SK-N-SH treated with all-trans-retinoic acid at 6 μM for 48 hours (cell line): ENCODE data around the gene UBE2L6.

ENCODE experiments used
- ATAC-seq: fragments of 200-7000 bp; cut with Tn5 transposase; 3 replicates; pipeline ENCODE4 v1.9.1; 2020; ENCODE audit warnings: mild to moderate bottlenecking, moderate library complexity
- ARNTL ChIP-seq: fragments of 450-650 bp; formaldehyde crosslinking; IDR thresholded peaks from 2 replicates; pipeline ENCODE4 v1.5.0; 2020; ENCODE audit warnings: low read depth, mild to moderate bottlenecking, moderate library complexity, borderline replicate concordance
- BACH2 ChIP-seq: fragments of 250-450 bp; sonication (Bioruptor Pico); IDR thresholded peaks from 2 replicates; pipeline ENCODE4 v1.9.0; 2021; ENCODE audit warnings: mild to moderate bottlenecking, borderline replicate concordance
- CSDC2 ChIP-seq: fragments of 250-450 bp; sonication (Bioruptor Pico); IDR thresholded peaks from 2 replicates; pipeline ENCODE4 v1.5.0; 2020; ENCODE audit warnings: mild to moderate bottlenecking, moderate library complexity
- ESRRG ChIP-seq: fragments of 250-450 bp; sonication (Bioruptor Pico); IDR thresholded peaks from 2 replicates; pipeline ENCODE4 v1.6.1; 2021; ENCODE audit warnings: mild to moderate bottlenecking
- GLIS3 ChIP-seq: fragments of 250-450 bp; sonication (Bioruptor Pico); IDR thresholded peaks from 2 replicates; pipeline ENCODE4 v1.5.0; 2020; ENCODE audit warnings: mild to moderate bottlenecking, moderate library complexity
- ISL1 ChIP-seq: fragments of 250-450 bp; sonication (Bioruptor Pico); IDR thresholded peaks from 2 replicates; pipeline ENCODE4 v2.1.2; 2022; ENCODE audit warnings: mild to moderate bottlenecking, moderate library complexity
- OSR1 ChIP-seq: fragments of 250-450 bp; sonication (Bioruptor Pico); IDR thresholded peaks from 2 replicates; pipeline ENCODE4 v1.8.0; 2022; ENCODE audit warnings: moderate library complexity, mild to moderate bottlenecking, inconsistent platforms
- PATZ1 ChIP-seq: fragments of 250-450 bp; sonication (Bioruptor Pico); IDR thresholded peaks from 2 replicates; pipeline ENCODE4 v1.8.0; 2020; ENCODE audit warnings: mild to moderate bottlenecking, moderate library complexity, borderline replicate concordance
- PPARA ChIP-seq: fragments of 250-450 bp; sonication (Bioruptor Pico); IDR thresholded peaks from 2 replicates; pipeline ENCODE4 v1.5.0; 2020; ENCODE audit warnings: mild to moderate bottlenecking, borderline replicate concordance
- TCF4 ChIP-seq: fragments of 250-450 bp; sonication (Bioruptor Pico); IDR thresholded peaks from 2 replicates; pipeline ENCODE4 v1.8.0; 2021; ENCODE audit warnings: mild to moderate bottlenecking, moderate library complexity, borderline replicate concordance
- TOX ChIP-seq: fragments of 250-450 bp; sonication (Bioruptor Pico); IDR thresholded peaks from 2 replicates; pipeline ENCODE4 v1.8.0; 2021; ENCODE audit warnings: mild to moderate bottlenecking, moderate library complexity, borderline replicate concordance
- ZC3H10 ChIP-seq: fragments of 250-450 bp; sonication (Bioruptor Pico); IDR thresholded peaks from 2 replicates; pipeline ENCODE4 v1.5.1; 2021; ENCODE audit warnings: mild to moderate bottlenecking, moderate library complexity
- ZFP3 ChIP-seq: fragments of 250-450 bp; sonication (Bioruptor Pico); IDR thresholded peaks from 2 replicates; pipeline ENCODE4 v1.5.0; 2020; ENCODE audit warnings: mild to moderate bottlenecking, moderate library complexity
- ZFP30 ChIP-seq: fragments of 450-650 bp; formaldehyde crosslinking; IDR thresholded peaks from 2 replicates; pipeline ENCODE4 v1.5.0; 2022; ENCODE audit warnings: mild to moderate bottlenecking, moderate library complexity
- ZNF565 ChIP-seq: fragments of 450-650 bp; formaldehyde crosslinking; conservative IDR thresholded peaks from 2 replicates; pipeline ENCODE4 v1.5.0; 2020; ENCODE audit warnings: low read depth, mild to moderate bottlenecking, moderate library complexity
- ZNF70 ChIP-seq: fragments of 450-650 bp; formaldehyde crosslinking; IDR thresholded peaks from 2 replicates; pipeline ENCODE4 v1.5.0; 2020; ENCODE audit warnings: mild to moderate bottlenecking, moderate library complexity
- ZNF8 ChIP-seq: fragments of 450-650 bp; formaldehyde crosslinking; IDR thresholded peaks from 2 replicates; pipeline ENCODE4 v1.5.0; 2020; ENCODE audit warnings: mild to moderate bottlenecking, moderate library complexity
- TF ChIP-seq, protein P1 (sequence below): fragments of 250-450 bp; sonication (Bioruptor Pico); IDR thresholded peaks from 2 replicates; pipeline ENCODE4 v1.5.1; 2020; ENCODE audit warnings: low read depth, mild to moderate bottlenecking, moderate library complexity
- TF ChIP-seq, protein P2 (sequence below): fragments of 250-450 bp; sonication (Bioruptor Pico); IDR thresholded peaks from 2 replicates; pipeline ENCODE4 v1.8.0; 2021; ENCODE audit warnings: low read depth, mild to moderate bottlenecking, moderate library complexity, borderline replicate concordance
- TF ChIP-seq, protein P3 (sequence below): fragments of 250-450 bp; sonication (Bioruptor Pico); IDR thresholded peaks from 2 replicates; pipeline ENCODE4 v1.5.1; 2021; ENCODE audit warnings: mild to moderate bottlenecking, moderate library complexity

The UBE2L6 gene

GRCh38 chr11:57586711-57587245 lies 19.3 kb upstream of the UBE2L6 start:
- no peak for ATAC-seq
- TF ChIP-seq ISL1 (CRISPR knock-in tag): no peak
- no peak for TF ChIP-seq BACH2
- no peak for TF ChIP-seq ZNF565 (CRISPR knock-in tag)
- TF ChIP-seq ARNTL: no peak
- no peak for TF ChIP-seq ZNF8 (CRISPR knock-in tag)
- TF ChIP-seq ZNF70 (CRISPR knock-in tag): no peak
- TF ChIP-seq ESRRG (CRISPR knock-in tag): no peak
- TF ChIP-seq ZC3H10 (CRISPR knock-in tag): no peak
- TF ChIP-seq PPARA: no peak
- no peak for TF ChIP-seq PATZ1 (CRISPR knock-in tag)

- no peak for ATAC-seq
- no peak for TF ChIP-seq ISL1 (CRISPR knock-in tag)
- no peak for TF ChIP-seq PATZ1 (CRISPR knock-in tag)
- no peak for TF ChIP-seq CSDC2 (CRISPR knock-in tag)
- TF ChIP-seq ARNTL: no peak
- TF ChIP-seq, protein P1, sequence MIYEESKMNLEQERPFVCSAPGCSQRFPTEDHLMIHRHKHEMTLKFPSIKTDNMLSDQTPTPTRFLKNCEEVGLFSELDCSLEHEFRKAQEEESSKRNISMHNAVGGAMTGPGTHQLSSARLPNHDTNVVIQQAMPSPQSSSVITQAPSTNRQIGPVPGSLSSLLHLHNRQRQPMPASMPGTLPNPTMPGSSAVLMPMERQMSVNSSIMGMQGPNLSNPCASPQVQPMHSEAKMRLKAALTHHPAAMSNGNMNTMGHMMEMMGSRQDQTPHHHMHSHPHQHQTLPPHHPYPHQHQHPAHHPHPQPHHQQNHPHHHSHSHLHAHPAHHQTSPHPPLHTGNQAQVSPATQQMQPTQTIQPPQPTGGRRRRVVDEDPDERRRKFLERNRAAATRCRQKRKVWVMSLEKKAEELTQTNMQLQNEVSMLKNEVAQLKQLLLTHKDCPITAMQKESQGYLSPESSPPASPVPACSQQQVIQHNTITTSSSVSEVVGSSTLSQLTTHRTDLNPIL (CRISPR knock-in tag): no peak
- no peak for TF ChIP-seq ESRRG (CRISPR knock-in tag)
These were observed 17.8 kb upstream of the UBE2L6 start for GRCh38 chr11:57585301-57585700.

DNA sequence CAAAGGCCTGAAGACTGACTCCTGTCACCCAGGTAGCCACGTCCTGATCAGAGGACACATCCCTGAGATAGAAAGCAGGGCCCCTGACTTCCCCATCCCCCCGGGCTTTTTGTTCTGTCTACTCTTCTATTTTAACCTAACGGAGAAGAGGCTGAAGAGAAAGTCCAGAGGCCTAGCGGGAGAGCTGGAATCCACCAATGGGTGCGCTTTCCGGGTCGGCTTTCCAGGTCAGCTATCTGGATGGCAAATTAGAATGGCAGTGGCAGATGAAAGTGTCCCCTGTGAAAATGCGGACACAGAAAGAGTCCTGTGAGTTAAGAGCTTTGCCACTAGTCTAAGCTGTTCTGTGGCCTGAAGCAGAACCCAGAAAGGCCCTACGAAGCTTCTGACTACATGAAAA lies 16.9 kb upstream of the UBE2L6 start:
- no peak for TF ChIP-seq ISL1 (CRISPR knock-in tag)
- TF ChIP-seq, protein P2, sequence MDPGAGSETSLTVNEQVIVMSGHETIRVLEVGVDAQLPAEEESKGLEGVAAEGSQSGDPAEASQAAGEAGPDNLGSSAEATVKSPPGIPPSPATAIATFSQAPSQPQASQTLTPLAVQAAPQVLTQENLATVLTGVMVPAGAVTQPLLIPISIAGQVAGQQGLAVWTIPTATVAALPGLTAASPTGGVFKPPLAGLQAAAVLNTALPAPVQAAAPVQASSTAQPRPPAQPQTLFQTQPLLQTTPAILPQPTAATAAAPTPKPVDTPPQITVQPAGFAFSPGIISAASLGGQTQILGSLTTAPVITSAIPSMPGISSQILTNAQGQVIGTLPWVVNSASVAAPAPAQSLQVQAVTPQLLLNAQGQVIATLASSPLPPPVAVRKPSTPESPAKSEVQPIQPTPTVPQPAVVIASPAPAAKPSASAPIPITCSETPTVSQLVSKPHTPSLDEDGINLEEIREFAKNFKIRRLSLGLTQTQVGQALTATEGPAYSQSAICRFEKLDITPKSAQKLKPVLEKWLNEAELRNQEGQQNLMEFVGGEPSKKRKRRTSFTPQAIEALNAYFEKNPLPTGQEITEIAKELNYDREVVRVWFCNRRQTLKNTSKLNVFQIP (CRISPR knock-in tag): no peak
- TF ChIP-seq, protein P3, sequence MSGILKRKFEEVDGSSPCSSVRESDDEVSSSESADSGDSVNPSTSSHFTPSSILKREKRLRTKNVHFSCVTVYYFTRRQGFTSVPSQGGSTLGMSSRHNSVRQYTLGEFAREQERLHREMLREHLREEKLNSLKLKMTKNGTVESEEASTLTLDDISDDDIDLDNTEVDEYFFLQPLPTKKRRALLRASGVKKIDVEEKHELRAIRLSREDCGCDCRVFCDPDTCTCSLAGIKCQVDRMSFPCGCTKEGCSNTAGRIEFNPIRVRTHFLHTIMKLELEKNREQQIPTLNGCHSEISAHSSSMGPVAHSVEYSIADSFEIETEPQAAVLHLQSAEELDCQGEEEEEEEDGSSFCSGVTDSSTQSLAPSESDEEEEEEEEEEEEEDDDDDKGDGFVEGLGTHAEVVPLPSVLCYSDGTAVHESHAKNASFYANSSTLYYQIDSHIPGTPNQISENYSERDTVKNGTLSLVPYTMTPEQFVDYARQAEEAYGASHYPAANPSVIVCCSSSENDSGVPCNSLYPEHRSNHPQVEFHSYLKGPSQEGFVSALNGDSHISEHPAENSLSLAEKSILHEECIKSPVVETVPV (CRISPR knock-in tag): no peak
- no peak for TF ChIP-seq TCF4 (CRISPR knock-in tag)
- TF ChIP-seq GLIS3 (CRISPR knock-in tag): no peak
- TF ChIP-seq PATZ1 (CRISPR knock-in tag): no peak

GRCh38 chr11:57574061-57574460 lies 6.6 kb upstream of the UBE2L6 start:
- no peak for ATAC-seq
- TF ChIP-seq ZFP30 (CRISPR knock-in tag) (no peak), OSR1 (CRISPR knock-in tag) (no peak), ISL1 (CRISPR knock-in tag) (no peak), ZNF565 (CRISPR knock-in tag) (no peak), TOX (no peak), PPARA (no peak), ZFP3 (CRISPR knock-in tag) (no peak), ZC3H10 (CRISPR knock-in tag) (no peak), GLIS3 (CRISPR knock-in tag) (no peak), ZNF70 (CRISPR knock-in tag) (no peak), ARNTL (no peak)
- TF ChIP-seq, protein P3 (CRISPR knock-in tag): no peak
- TF ChIP-seq, protein P1 (CRISPR knock-in tag): no peak
- TF ChIP-seq, protein P2 (CRISPR knock-in tag): no peak

More for the DNA sequence above, 16.9 kb upstream of the UBE2L6 start:
- ATAC-seq: no peak
